WTC11 (cell line): ENCODE data around the gene CAPN11. TPM values are rescaled to one million over a fixed set of nuclear protein-coding genes. Genes with fewer than 3 reads are reported as not detected.
A peak's percentile ranks its signal among the peaks of the same experiment; 100 is the strongest.

Experiments used
- ATAC-seq: fragments of 200-7000 bp; cut with Tn5 transposase; 2 replicates; pipeline ENCODE4 v1.10.0; 2021; ENCODE audit warnings: mild to moderate bottlenecking, moderate library complexity
- CTCF ChIA-PET: fragments of 300-600 bp; sonication (Branson Sonifier 250); formaldehyde crosslinking; loops from one replicate; lab custom pipeline; 2021; ENCODE audit warnings: antibody characterized with exemption; lab: Charles Lee
- POLR2A ChIA-PET: fragments of 350-600 bp; sonication (Branson Sonifier 250); formaldehyde crosslinking; loops from one replicate; lab custom pipeline; 2021; ENCODE audit warnings: antibody characterized with exemption; lab: Charles Lee
- DNase-seq: peaks from one replicate; pipeline ENCODE4 v3.0.0; 2021; ENCODE audit warnings: low spot score
- H3K27ac Mint-ChIP-seq: 2 replicates; pipeline ENCODE4 v1.8.0; 2021; ENCODE audit warnings: mixed read lengths
- H3K27me3 Mint-ChIP-seq: 2 replicates; pipeline ENCODE4 v1.8.0; 2021; ENCODE audit warnings: low read depth, mild to moderate bottlenecking, moderate library complexity, mixed read lengths
- H3K36me3 Mint-ChIP-seq: 2 replicates; pipeline ENCODE4 v1.8.0; 2021; ENCODE audit warnings: mixed read lengths
- H3K4me1 Mint-ChIP-seq: 2 replicates; pipeline ENCODE4 v1.8.0; 2022; ENCODE audit warnings: mixed read lengths
- H3K4me3 Mint-ChIP-seq: 2 replicates; pipeline ENCODE4 v1.8.0; 2021; ENCODE audit warnings: mild to moderate bottlenecking, moderate library complexity, mixed read lengths
- H3K9me3 Mint-ChIP-seq: 2 replicates; pipeline ENCODE4 v1.8.0; 2021; ENCODE audit warnings: mixed read lengths
- AR ChIP-seq: fragments of 250-450 bp; sonication (Bioruptor Pico); IDR thresholded peaks from 2 replicates; pipeline ENCODE4 v1.9.0; 2021; ENCODE audit warnings: mild to moderate bottlenecking
- CBFB ChIP-seq: sonication (generic); formaldehyde crosslinking; IDR thresholded peaks from 2 replicates; pipeline ENCODE4 v1.8.1; 2022; ENCODE audit warnings: mild to moderate bottlenecking, low read depth, missing genetic modification reagents
- CDX4 ChIP-seq: fragments of 250-450 bp; sonication (Bioruptor Pico); IDR thresholded peaks from 2 replicates; pipeline ENCODE4 v1.9.0; 2021; ENCODE audit warnings: moderate library complexity, mild to moderate bottlenecking, inconsistent platforms, borderline replicate concordance
- CREM ChIP-seq: sonication (generic); formaldehyde crosslinking; IDR thresholded peaks from 2 replicates; pipeline ENCODE4 v1.8.1; 2022; ENCODE audit warnings: mild to moderate bottlenecking, missing genetic modification reagents, moderate library complexity
- ELF4 ChIP-seq: sonication (generic); formaldehyde crosslinking; IDR thresholded peaks from 2 replicates; pipeline ENCODE4 v1.8.1; 2022; ENCODE audit warnings: low read depth, mild to moderate bottlenecking, moderate library complexity, missing genetic modification reagents
- IRF1 ChIP-seq: sonication (generic); formaldehyde crosslinking; IDR thresholded peaks from 2 replicates; pipeline ENCODE4 v1.8.0; 2023; ENCODE audit warnings: missing genetic modification reagents
- JUN ChIP-seq: sonication (generic); formaldehyde crosslinking; IDR thresholded peaks from 2 replicates; pipeline ENCODE4 v1.8.0; 2023; ENCODE audit warnings: mild to moderate bottlenecking, missing genetic modification reagents
- MAX ChIP-seq: sonication (generic); formaldehyde crosslinking; IDR thresholded peaks from 2 replicates; pipeline ENCODE4 v1.8.0; 2022; ENCODE audit warnings: mild to moderate bottlenecking, missing genetic modification reagents
- NFYB ChIP-seq: sonication (generic); formaldehyde crosslinking; conservative IDR thresholded peaks from 2 replicates; pipeline ENCODE4 v1.8.0; 2022; ENCODE audit warnings: low read depth, missing genetic modification reagents
- NR1H2 ChIP-seq: sonication (generic); formaldehyde crosslinking; IDR thresholded peaks from 2 replicates; pipeline ENCODE4 v1.9.0; 2021; ENCODE audit warnings: mild to moderate bottlenecking, moderate library complexity, missing genetic modification reagents
- NR2C2 ChIP-seq: sonication (generic); formaldehyde crosslinking; IDR thresholded peaks from 2 replicates; pipeline ENCODE4 v1.8.0; 2022; ENCODE audit warnings: mild to moderate bottlenecking, missing genetic modification reagents
- NR3C1 ChIP-seq: sonication (generic); formaldehyde crosslinking; conservative IDR thresholded peaks from 2 replicates; pipeline ENCODE4 v1.8.1; 2023; ENCODE audit warnings: low read depth, mild to moderate bottlenecking, missing genetic modification reagents
- SOX15 ChIP-seq: fragments of 250-450 bp; sonication (Bioruptor Pico); IDR thresholded peaks from 2 replicates; pipeline ENCODE4 v1.9.0; 2021; ENCODE audit warnings: mild to moderate bottlenecking
- ZBTB21 ChIP-seq: sonication (generic); formaldehyde crosslinking; IDR thresholded peaks from 2 replicates; pipeline ENCODE4 v1.8.1; 2023; ENCODE audit warnings: mild to moderate bottlenecking, missing genetic modification reagents, borderline replicate concordance
- ZNF138 ChIP-seq: sonication (generic); formaldehyde crosslinking; conservative IDR thresholded peaks from 2 replicates; pipeline ENCODE4 v1.8.1; 2022; ENCODE audit warnings: mild to moderate bottlenecking, moderate library complexity, missing genetic modification reagents
- ZNF317 ChIP-seq: sonication (generic); formaldehyde crosslinking; IDR thresholded peaks from 2 replicates; pipeline ENCODE4 v1.8.1; 2023; ENCODE audit warnings: low read depth, mild to moderate bottlenecking, moderate library complexity, missing genetic modification reagents, borderline replicate concordance
- ZNF396 ChIP-seq: fragments of 250-450 bp; sonication (Bioruptor Pico); IDR thresholded peaks from 2 replicates; pipeline ENCODE4 v1.8.0; 2021; ENCODE audit warnings: mild to moderate bottlenecking, moderate library complexity, borderline replicate concordance
- ZNF425 ChIP-seq: fragments of 250-450 bp; sonication (Bioruptor Pico); conservative IDR thresholded peaks from 2 replicates; pipeline ENCODE4 v1.9.0; 2021; ENCODE audit warnings: mild to moderate bottlenecking
- ZSCAN18 ChIP-seq: fragments of 250-450 bp; sonication (Bioruptor Pico); IDR thresholded peaks from 2 replicates; pipeline ENCODE4 v2.1.2; 2022; ENCODE audit warnings: mild to moderate bottlenecking, moderate library complexity
- total RNA-seq: library from RNA; stranded (reverse); gene quantifications from 3 replicates; pipeline ENCODE4 v1.2.3, GENCODE V29; 2021
- TF ChIP-seq, protein P1 (sequence below): sonication (generic); formaldehyde crosslinking; IDR thresholded peaks from 2 replicates; pipeline ENCODE4 v1.8.1; 2022; ENCODE audit warnings: low read depth, mild to moderate bottlenecking, moderate library complexity, missing genetic modification reagents, borderline replicate concordance

CAPN11 gene
- total RNA-seq, 1 experiment from 2014 or later, result 2.3 TPM

- no peak overlapping the region for H3K4me3 Mint-ChIP-seq
- POLR2A ChIA-PET, result interaction anchor here (1.9 kb wide), 1 partner anchor 18 kb away, joined by 9 read pairs; the partner anchor contains the start of gene HSP90AB1
These were observed 69.8 kb downstream of the CAPN11 start for GRCh38 chr6:44228433-44228832.

GRCh38 chr6:44228836-44229235, 70.2 kb downstream of the CAPN11 start:
- Mint-ChIP-seq H3K27ac (peak overlapping the region; percentile 36; the same call in 1 of the 2 replicates), H3K4me1 (peaks cover 38% of the 10 kb centered on the region), H3K4me3 (no peak overlapping the region), H3K27me3 (no peaks in the 10 kb centered on the region), H3K36me3 (peaks cover 48% of the 10 kb centered on the region), H3K9me3 (no peaks in the 10 kb centered on the region)
- ChIA-PET POLR2A (no interaction called here), CTCF (interaction anchor here (10.7 kb wide), 1 partner anchor 7 kb away, joined by 174 read pairs; no protein-coding TSS in a partner anchor)
- ATAC-seq (no peak), DNase-seq (no peak)
- TF ChIP-seq, protein P1, sequence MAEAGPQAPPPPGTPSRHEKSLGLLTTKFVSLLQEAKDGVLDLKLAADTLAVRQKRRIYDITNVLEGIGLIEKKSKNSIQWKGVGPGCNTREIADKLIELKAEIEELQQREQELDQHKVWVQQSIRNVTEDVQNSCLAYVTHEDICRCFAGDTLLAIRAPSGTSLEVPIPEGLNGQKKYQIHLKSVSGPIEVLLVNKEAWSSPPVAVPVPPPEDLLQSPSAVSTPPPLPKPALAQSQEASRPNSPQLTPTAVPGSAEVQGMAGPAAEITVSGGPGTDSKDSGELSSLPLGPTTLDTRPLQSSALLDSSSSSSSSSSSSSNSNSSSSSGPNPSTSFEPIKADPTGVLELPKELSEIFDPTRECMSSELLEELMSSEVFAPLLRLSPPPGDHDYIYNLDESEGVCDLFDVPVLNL, result no peak
- TF ChIP-seq CDX4 (CRISPR knock-in tag) (no peak), IRF1 (CRISPR knock-in tag) (no peak), CREM (CRISPR knock-in tag) (no peak), NFYB (CRISPR knock-in tag) (no peak), NR1H2 (CRISPR knock-in tag) (no peak), CBFB (CRISPR knock-in tag) (no peak), ELF4 (CRISPR knock-in tag) (no peak), ZNF396 (no peak), JUN (CRISPR knock-in tag) (no peak), ZNF425 (CRISPR knock-in tag) (no peak)

More at GRCh38 chr6:44228433-44228832, 69.8 kb downstream of the CAPN11 start:
- Mint-ChIP-seq H3K27ac (peak overlapping the region; percentile 7; the same call in 1 of the 2 replicates), H3K4me1 (peaks cover 34% of the 10 kb centered on the region), H3K36me3 (peaks cover 44% of the 10 kb centered on the region), H3K9me3 (no peaks in the 10 kb centered on the region), H3K27me3 (no peaks in the 10 kb centered on the region)
- CTCF ChIA-PET, result interaction anchor here (1.4 to 10.7 kb wide), 3 partner anchors 7 to 56 kb away, joined by 5 to 174 read pairs (median 7); partner anchors contain the start of gene SLC35B2
- no peak for DNase-seq
- no peak for TF ChIP-seq ZNF317 (CRISPR knock-in tag)
- no peak for TF ChIP-seq AR (CRISPR knock-in tag)
- no peak for TF ChIP-seq ZNF138 (CRISPR knock-in tag)
- TF ChIP-seq NR2C2 (CRISPR knock-in tag), result no peak
- no peak for TF ChIP-seq ZSCAN18
- no peak for TF ChIP-seq SOX15 (CRISPR knock-in tag)
- no peak for TF ChIP-seq ZBTB21 (CRISPR knock-in tag)
- no peak for TF ChIP-seq IRF1 (CRISPR knock-in tag)
- no peak for TF ChIP-seq MAX (CRISPR knock-in tag)
- TF ChIP-seq NR3C1 (CRISPR knock-in tag), result no peak
- TF ChIP-seq, all 79 proteins: peak for 0
- no peak for ATAC-seq
